GM12872 (cell line): ENCODE data around the gene GREB1.

Experiments used
- TF ChIP-seq, protein P1 (sequence below): IDR thresholded peaks from 3 replicates; pipeline ENCODE4 v1.5.1; 2011; ENCODE audit warnings: low read depth, mild to moderate bottlenecking, low read length, moderate library complexity; ENCODE audit not compliant: insufficient read depth

The GREB1 gene

DNA sequence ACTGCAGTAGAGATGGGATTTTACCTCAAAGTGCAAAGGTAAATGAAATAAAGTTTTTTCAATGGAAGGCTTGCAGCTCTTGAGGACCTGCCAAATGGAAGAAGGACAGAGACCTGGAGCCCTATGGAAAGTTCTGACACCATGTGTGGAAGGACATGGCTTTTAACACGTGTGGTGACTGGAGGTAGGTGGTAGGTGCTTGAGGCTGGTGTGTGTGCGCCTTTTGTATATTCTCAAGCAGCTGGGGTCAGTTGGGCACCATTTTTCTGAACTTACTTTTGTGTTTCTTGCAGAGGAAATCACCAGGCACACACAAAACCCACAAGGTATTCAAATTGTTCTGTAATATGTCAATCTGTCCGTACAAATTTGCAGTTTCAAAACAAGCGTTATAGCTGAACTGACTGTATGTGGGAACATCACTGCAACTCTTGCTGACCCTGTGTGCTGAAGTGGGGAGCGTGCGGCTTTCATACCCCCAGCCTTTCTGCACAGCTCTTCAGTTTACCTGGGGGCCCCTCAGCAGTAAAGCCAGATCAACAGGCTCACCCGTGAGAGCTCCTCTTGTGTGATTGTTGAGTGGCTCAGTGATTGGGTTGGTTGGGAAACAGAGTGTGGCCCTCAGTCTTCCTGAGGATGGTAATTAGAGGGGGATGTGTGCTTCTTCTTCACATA, 363 bp downstream of the GREB1 start:
- TF ChIP-seq, protein P1, sequence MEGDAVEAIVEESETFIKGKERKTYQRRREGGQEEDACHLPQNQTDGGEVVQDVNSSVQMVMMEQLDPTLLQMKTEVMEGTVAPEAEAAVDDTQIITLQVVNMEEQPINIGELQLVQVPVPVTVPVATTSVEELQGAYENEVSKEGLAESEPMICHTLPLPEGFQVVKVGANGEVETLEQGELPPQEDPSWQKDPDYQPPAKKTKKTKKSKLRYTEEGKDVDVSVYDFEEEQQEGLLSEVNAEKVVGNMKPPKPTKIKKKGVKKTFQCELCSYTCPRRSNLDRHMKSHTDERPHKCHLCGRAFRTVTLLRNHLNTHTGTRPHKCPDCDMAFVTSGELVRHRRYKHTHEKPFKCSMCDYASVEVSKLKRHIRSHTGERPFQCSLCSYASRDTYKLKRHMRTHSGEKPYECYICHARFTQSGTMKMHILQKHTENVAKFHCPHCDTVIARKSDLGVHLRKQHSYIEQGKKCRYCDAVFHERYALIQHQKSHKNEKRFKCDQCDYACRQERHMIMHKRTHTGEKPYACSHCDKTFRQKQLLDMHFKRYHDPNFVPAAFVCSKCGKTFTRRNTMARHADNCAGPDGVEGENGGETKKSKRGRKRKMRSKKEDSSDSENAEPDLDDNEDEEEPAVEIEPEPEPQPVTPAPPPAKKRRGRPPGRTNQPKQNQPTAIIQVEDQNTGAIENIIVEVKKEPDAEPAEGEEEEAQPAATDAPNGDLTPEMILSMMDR = no peak

DNA sequence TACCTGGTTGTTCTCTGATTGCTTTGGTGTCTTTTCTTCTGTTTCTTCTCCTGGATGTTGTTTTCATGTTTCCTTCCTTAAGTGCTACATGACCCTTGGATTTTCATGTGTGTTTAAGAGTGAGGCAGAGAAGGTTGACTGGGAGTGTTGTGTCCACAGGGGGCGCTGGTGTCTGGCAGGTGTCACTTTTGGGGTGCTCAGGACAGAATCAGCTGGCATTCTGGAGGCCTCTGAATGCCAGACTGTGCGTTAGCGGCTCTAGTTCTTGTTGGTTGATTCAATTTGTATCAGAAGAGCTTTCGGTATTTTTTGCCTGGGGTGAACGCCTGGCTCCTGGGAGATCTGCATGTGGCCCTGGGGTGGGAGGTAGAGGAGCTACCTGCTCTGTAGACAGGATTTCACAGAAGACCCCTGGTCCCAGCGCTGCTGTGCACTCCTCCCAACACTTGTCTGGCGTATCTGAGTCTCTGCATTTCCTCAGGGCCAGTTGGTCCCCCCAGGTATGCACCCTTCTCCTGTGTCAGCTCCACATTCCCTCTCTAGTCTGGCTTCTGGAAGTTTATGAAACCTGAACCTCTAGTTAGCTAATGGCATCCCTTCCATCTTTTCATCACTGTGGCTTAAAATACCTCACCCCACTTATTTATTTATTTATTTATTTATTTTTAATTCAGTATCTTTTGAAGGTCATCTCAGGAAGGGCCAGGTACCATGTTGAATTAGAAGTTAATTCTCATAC, 1.1 kb downstream of the GREB1 start:
- TF ChIP-seq, protein P1 = peak; percentile 43

DNA sequence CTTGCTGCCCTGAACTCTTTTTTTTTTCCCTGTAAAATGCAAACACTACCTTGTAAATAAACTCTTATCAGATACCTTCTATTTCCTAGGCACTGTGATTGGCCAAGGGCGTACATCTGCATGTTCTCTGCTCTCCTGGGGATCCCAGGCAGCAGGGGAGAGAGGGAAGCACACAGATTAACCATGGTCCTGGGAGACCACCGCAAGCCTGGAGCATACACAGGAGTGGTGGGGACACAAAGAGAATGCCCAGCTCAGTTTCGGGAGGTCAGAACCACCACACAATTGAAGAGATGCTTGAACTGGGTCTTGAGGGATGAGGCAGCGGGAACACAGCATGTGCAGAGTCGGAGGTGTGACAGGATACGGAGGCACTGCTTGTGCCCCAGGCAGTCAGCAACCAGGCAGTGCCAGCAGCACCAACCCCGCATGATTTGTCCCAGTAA, 2.1 kb downstream of the GREB1 start:
- TF ChIP-seq, protein P1 = no peak

DNA sequence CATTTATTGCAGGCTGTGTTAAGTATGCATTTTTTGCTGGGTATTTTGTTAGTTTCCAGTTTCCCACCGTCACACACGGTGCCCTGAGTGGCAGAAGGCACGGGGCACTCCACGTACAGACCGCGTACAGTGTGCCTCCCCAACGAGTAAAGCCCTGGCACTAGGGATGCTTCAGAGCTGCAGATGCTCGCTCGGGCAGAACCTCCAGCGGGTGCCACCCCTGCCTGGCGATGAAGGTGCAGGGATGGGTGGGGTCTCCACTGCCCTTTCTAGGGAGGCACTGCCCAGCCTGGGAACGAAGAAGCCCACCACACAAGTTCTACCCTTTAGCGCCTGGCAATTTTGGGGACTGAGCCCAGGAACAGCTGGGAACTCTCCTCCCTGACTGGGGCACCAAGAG, 4.1 kb downstream of the GREB1 start:
- TF ChIP-seq, protein P1 = no peak

DNA sequence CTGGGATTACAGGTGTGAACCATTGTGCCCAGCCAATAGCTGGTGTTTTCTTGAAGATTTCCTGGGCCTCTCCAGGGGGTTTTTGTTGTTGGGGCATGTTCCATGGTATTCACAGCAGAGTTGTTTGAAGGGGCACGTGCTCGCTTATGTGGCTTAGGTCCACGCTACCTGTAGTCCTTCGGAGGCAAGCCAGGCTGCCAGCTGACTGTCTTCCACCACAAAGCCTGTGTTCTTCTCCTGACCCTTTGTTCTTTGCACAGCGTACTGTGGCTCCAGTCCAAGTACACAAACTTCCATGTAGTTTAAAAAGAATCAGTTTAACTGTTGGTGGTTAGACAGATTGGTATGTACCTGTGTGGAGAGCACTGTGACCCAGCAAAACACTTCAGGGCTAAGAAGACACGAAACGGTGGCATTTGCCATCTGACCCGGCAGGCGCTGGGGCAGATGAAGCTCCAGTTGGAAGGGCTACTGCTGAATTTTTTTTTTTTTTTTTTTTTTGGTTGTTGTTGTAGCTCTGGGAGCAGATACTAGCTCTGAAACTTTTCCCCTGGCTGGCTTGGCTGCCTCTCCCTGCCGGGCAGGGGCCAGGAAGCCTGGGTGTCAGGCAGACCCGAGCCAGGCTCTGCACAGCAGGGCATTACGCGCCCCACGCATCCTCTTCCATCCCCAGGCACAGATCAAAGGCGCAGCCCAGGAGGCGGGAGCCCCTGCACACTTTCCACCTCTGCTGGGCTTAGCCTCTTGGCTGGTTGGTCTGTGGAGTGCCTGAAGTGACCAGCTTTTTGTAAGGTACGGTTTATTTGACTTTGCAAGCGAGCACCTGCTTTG, 5.7 kb downstream of the GREB1 start:
- TF ChIP-seq, protein P1 = no peak

DNA sequence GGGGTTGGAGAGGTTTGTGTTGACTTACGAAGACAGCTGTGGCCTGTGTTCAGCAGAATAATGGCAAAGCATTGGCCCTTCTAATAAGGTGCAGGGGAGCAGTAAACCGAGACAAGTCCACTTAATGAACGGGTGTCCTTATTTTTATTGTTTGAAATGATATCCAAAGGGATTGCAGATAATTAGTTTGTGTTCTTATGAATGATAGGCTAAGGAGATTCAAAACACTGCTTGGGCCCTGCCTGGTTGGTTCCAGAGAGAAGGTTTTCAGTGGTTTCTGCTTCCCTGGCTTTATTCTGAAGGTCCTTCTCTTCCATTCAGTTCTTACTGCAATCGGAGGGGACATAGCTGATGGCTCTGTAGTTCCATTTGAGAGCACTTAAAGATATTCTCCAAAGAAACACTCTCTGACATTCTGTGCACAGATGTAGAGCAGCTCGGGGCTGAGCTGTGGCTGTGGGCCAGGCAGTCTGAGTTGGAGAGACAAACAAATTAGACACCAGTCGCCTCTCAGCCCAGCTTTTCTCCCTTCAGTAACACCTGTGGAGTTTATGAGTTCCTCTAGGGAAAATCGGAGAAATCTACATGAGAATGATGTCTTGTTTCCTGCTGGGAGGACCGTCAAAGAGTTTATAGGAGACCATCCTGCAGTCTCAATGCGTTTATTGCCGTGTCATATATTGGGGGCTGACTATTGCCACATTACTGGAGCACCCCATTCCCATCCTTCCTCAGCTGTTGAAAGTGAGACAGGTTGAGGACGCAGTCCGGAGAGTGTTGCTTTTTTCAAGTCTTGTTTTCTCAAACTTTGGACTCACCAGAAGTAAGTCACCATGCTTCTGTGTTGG, 6.5 kb downstream of the GREB1 start:
- TF ChIP-seq, protein P1 = no peak
